HUES48 (cell line): ENCODE measurements around the gene SFXN5.

Experiments
- H3K27ac ChIP-seq: one replicate; pipeline ENCODE4 v1.7.0; 2013; ENCODE audit warnings: low read depth, low read length, inconsistent platforms
- H3K27me3 ChIP-seq: 2 replicates; pipeline ENCODE4 v1.6.1; 2013; ENCODE audit warnings: mild to moderate bottlenecking, low read length; ENCODE audit not compliant: control insufficient read depth, insufficient read depth
- H3K36me3 ChIP-seq: 2 replicates; pipeline ENCODE4 v1.6.1; 2013; ENCODE audit warnings: low read length; ENCODE audit not compliant: control insufficient read depth, insufficient read depth
- H3K4me1 ChIP-seq: 2 replicates; pipeline ENCODE4 v1.6.1; 2013; ENCODE audit warnings: mild to moderate bottlenecking, low read length; ENCODE audit not compliant: control insufficient read depth, insufficient read depth
- H3K4me3 ChIP-seq: 2 replicates; pipeline ENCODE4 v1.5.1; 2013; ENCODE audit warnings: mild to moderate bottlenecking, low read depth, low read length
- H3K9ac ChIP-seq: 2 replicates; pipeline ENCODE4 v1.6.1; 2013; ENCODE audit warnings: mild to moderate bottlenecking, low read depth, low read length, moderate library complexity
- H3K9me3 ChIP-seq: 2 replicates; pipeline ENCODE4 v1.6.1; 2013; ENCODE audit warnings: low read length; ENCODE audit not compliant: control insufficient read depth, insufficient read depth

SFXN5 gene

GRCh38 chr2:73110168-73111072 is 38.9 kb upstream of the SFXN5 start:
- Histone ChIP-seq H3K27me3 (peaks cover 11% of the 10 kb centered on the region), H3K36me3 (no peaks in the 10 kb centered on the region), H3K9ac (no peak overlapping the region), H3K27ac (no peak overlapping the region), H3K4me3 (no peak overlapping the region), H3K4me1 (peaks cover 15% of the 10 kb centered on the region), H3K9me3 (no peaks in the 10 kb centered on the region)

- Histone ChIP-seq H3K27ac (no peak overlapping the region), H3K4me1 (peaks cover 15% of the 10 kb centered on the region), H3K27me3 (peaks cover 11% of the 10 kb centered on the region), H3K4me3 (no peak overlapping the region), H3K36me3 (no peaks in the 10 kb centered on the region), H3K9ac (no peak overlapping the region), H3K9me3 (no peaks in the 10 kb centered on the region)
Observed at GRCh38 chr2:73109431-73110167, 38.1 kb upstream of the SFXN5 start.

GRCh38 chr2:73107211-73107926 is 35.9 kb upstream of the SFXN5 start:
- H3K9me3 ChIP-seq = no peaks in the 10 kb centered on the region
- H3K9ac ChIP-seq = no peak overlapping the region
- no peaks in the 10 kb centered on the region for H3K36me3 ChIP-seq
- H3K4me1 ChIP-seq = peaks cover 17% of the 10 kb centered on the region
- H3K4me3 ChIP-seq = no peak overlapping the region
- H3K27me3 ChIP-seq = peaks cover 5% of the 10 kb centered on the region; the same call in 1 of the 2 replicates
- no peak overlapping the region for H3K27ac ChIP-seq

- H3K36me3 ChIP-seq = no peaks in the 10 kb centered on the region
- peaks cover 22% of the 10 kb centered on the region for H3K4me1 ChIP-seq
- no peak overlapping the region for H3K9ac ChIP-seq
- H3K4me3 ChIP-seq = no peak overlapping the region
- no peaks in the 10 kb centered on the region for H3K9me3 ChIP-seq
- no peak overlapping the region for H3K27ac ChIP-seq
- no peaks in the 10 kb centered on the region; the same call in 1 of the 2 replicates for H3K27me3 ChIP-seq
Observed at GRCh38 chr2:73106791-73107190, 35.3 kb upstream of the SFXN5 start.

- H3K9ac ChIP-seq = no peak overlapping the region
- H3K27me3 ChIP-seq = no peaks in the 10 kb centered on the region
- H3K4me1 ChIP-seq = peaks cover 14% of the 10 kb centered on the region
- no peaks in the 10 kb centered on the region for H3K9me3 ChIP-seq
- H3K27ac ChIP-seq = no peak overlapping the region
- H3K36me3 ChIP-seq = no peaks in the 10 kb centered on the region
- no peak overlapping the region for H3K4me3 ChIP-seq
Observed at GRCh38 chr2:73105511-73105971, 34.0 kb upstream of the SFXN5 start.

GRCh38 chr2:73104933-73105332 is 33.4 kb upstream of the SFXN5 start:
- Histone ChIP-seq H3K4me1 (peaks cover 9% of the 10 kb centered on the region; the same call in 1 of the 2 replicates), H3K27ac (no peak overlapping the region), H3K36me3 (no peaks in the 10 kb centered on the region), H3K27me3 (no peaks in the 10 kb centered on the region), H3K4me3 (no peak overlapping the region), H3K9me3 (no peaks in the 10 kb centered on the region), H3K9ac (no peak overlapping the region)

GRCh38 chr2:73103018-73103542 is 31.6 kb upstream of the SFXN5 start:
- H3K27ac ChIP-seq = no peak overlapping the region
- H3K9ac ChIP-seq = no peak overlapping the region
- no peaks in the 10 kb centered on the region for H3K27me3 ChIP-seq
- peaks cover 9% of the 10 kb centered on the region; the same call in 1 of the 2 replicates for H3K4me1 ChIP-seq
- no peaks in the 10 kb centered on the region for H3K36me3 ChIP-seq
- H3K4me3 ChIP-seq = no peak overlapping the region
- H3K9me3 ChIP-seq = no peaks in the 10 kb centered on the region

GRCh38 chr2:73101626-73102256 is 30.2 kb upstream of the SFXN5 start:
- Histone ChIP-seq H3K4me1 (peaks cover 9% of the 10 kb centered on the region; the same call in 1 of the 2 replicates), H3K9ac (no peak overlapping the region), H3K36me3 (no peaks in the 10 kb centered on the region), H3K9me3 (no peaks in the 10 kb centered on the region), H3K27ac (no peak overlapping the region), H3K27me3 (no peaks in the 10 kb centered on the region), H3K4me3 (no peak overlapping the region)

GRCh38 chr2:73100956-73101355 is 29.4 kb upstream of the SFXN5 start:
- Histone ChIP-seq H3K9ac (no peak overlapping the region), H3K4me3 (no peak overlapping the region), H3K4me1 (peaks cover 9% of the 10 kb centered on the region; the same call in 1 of the 2 replicates), H3K9me3 (no peaks in the 10 kb centered on the region), H3K36me3 (no peaks in the 10 kb centered on the region), H3K27ac (no peak overlapping the region), H3K27me3 (no peaks in the 10 kb centered on the region)

- H3K4me3 ChIP-seq = no peak overlapping the region
- H3K36me3 ChIP-seq = no peaks in the 10 kb centered on the region
- H3K9ac ChIP-seq = no peak overlapping the region
Observed at GRCh38 chr2:73099486-73099885, 28.0 kb upstream of the SFXN5 start.

More at GRCh38 chr2:73099486-73099885, 28.0 kb upstream of the SFXN5 start:
- no peaks in the 10 kb centered on the region for H3K9me3 ChIP-seq
- H3K27me3 ChIP-seq = no peaks in the 10 kb centered on the region
- peaks cover 9% of the 10 kb centered on the region; the same call in 1 of the 2 replicates for H3K4me1 ChIP-seq
- H3K27ac ChIP-seq = no peak overlapping the region
